CD14-positive monocyte (primary cell): ENCODE data around the gene SETX. TPM values are rescaled to one million over a fixed set of nuclear protein-coding genes. Genes with fewer than 3 reads are reported as not detected.

Experiments used
- DNase-seq, 3 donors: peaks; one replicate each; pipeline ENCODE4 v3.0.0-alpha.2; 2011 to 2022
- H2AFZ ChIP-seq: 2 replicates; pipeline ENCODE4 v1.6.0; 2012; ENCODE audit warnings: mild to moderate bottlenecking, low read depth, low read length, inconsistent platforms; ENCODE audit not compliant: insufficient read depth, poor library complexity, severe bottlenecking
- H3K27ac ChIP-seq, 2 donors: 1 replicate in 1 of 2; 2 replicates in 1 of 2; pipeline ENCODE4 v1.5.1; 2012 to 2013; ENCODE audit warnings: low read length in 2 of 2, control low read depth in 1 of 2, inconsistent platforms in 1 of 2, low read depth in 1 of 2, mild to moderate bottlenecking in 1 of 2
- H3K27me3 ChIP-seq, 2 donors: one replicate each; pipeline versions ENCODE4 v1.6.0 to v1.6.1; 2011 to 2013; ENCODE audit warnings: low read length in 2 of 2; ENCODE audit not compliant: control insufficient read depth in 2 of 2, insufficient read depth in 2 of 2
- H3K36me3 ChIP-seq, 2 donors: replicated peaks in 1 of 2; 1 replicate in 1 of 2; 2 replicates in 1 of 2; pipeline versions ENCODE4 v1.5.1 to v1.6.1; 2012 to 2013; ENCODE audit warnings: low read length in 2 of 2, control low read depth in 1 of 2, inconsistent platforms in 1 of 2, mild to moderate bottlenecking in 1 of 2; ENCODE audit not compliant: insufficient read depth in 2 of 2, control insufficient read depth in 1 of 2
- H3K4me1 ChIP-seq, 2 donors: 1 replicate in 1 of 2; 2 replicates in 1 of 2; pipeline versions ENCODE4 v1.5.1 to v1.6.1; 2012 to 2013; ENCODE audit warnings: low read length in 2 of 2, control low read depth in 1 of 2, inconsistent platforms in 1 of 2, mild to moderate bottlenecking in 1 of 2, moderate library complexity in 1 of 2; ENCODE audit not compliant: insufficient read depth in 2 of 2, control insufficient read depth in 1 of 2
- H3K4me2 ChIP-seq: replicated peaks from 2 replicates; pipeline ENCODE3; 2012; ENCODE audit warnings: low read length, moderate library complexity, mild to moderate bottlenecking; ENCODE audit not compliant: poor library complexity, severe bottlenecking; ENCODE audit errors: extremely low read depth
- H3K4me3 ChIP-seq, 3 experiments: fragments of 200-600 bp in 1 of 3; sonication (generic) in 1 of 3; replicated peaks in 1 of 3; 1 replicate in 2 of 3; 2 replicates in 1 of 3; pipeline ENCODE4 v1.5.1; 2011 to 2013; ENCODE audit warnings: low read length in 3 of 3, mild to moderate bottlenecking in 3 of 3, control low read depth in 2 of 3, low read depth in 2 of 3, inconsistent platforms in 1 of 3, moderate library complexity in 1 of 3
- H3K79me2 ChIP-seq: 2 replicates; pipeline ENCODE4 v1.6.0; 2012; ENCODE audit warnings: mild to moderate bottlenecking, control low read depth, inconsistent platforms, low read length, moderate library complexity; ENCODE audit not compliant: insufficient read depth
- H3K9ac ChIP-seq: 2 replicates; pipeline ENCODE4 v1.6.0; 2017; ENCODE audit warnings: low read length, mild to moderate bottlenecking; ENCODE audit not compliant: insufficient read depth, poor library complexity, severe bottlenecking
- H3K9me3 ChIP-seq, 2 donors: replicated peaks in 1 of 2; 1 replicate in 1 of 2; 2 replicates in 1 of 2; pipeline versions ENCODE4 v1.5.1 to v1.6.1; 2012 to 2013; ENCODE audit warnings: low read length in 2 of 2, control low read depth in 1 of 2; ENCODE audit not compliant: control insufficient read depth in 1 of 2, insufficient read depth in 1 of 2
- H4K20me1 ChIP-seq: 2 replicates; pipeline ENCODE4 v1.6.0; 2012; ENCODE audit warnings: mild to moderate bottlenecking, low read length, control low read depth, moderate library complexity; ENCODE audit not compliant: insufficient read depth
- H3K27ac Mint-ChIP-seq, 7 donors: one replicate each; pipeline ENCODE4 v1.8.0; 2020; ENCODE audit warnings: mild to moderate bottlenecking in 7 of 7, mixed read lengths in 7 of 7, moderate library complexity in 6 of 7, inconsistent platforms in 2 of 7
- H3K27me3 Mint-ChIP-seq, 3 donors: one replicate each; pipeline ENCODE4 v1.8.0; 2021 to 2022; ENCODE audit warnings: low read depth in 3 of 3, mild to moderate bottlenecking in 3 of 3, mixed read lengths in 3 of 3, moderate library complexity in 3 of 3, inconsistent platforms in 1 of 3
- H3K36me3 Mint-ChIP-seq, 2 donors: one replicate each; pipeline ENCODE4 v1.8.0; 2020; ENCODE audit warnings: mixed read lengths in 2 of 2, inconsistent platforms in 1 of 2, mild to moderate bottlenecking in 1 of 2
- H3K4me1 Mint-ChIP-seq: one replicate; pipeline ENCODE4 v1.8.0; 2020; ENCODE audit warnings: mild to moderate bottlenecking, mixed read lengths
- H3K4me3 Mint-ChIP-seq, 2 donors: one replicate each; pipeline ENCODE4 v1.8.0; 2020; ENCODE audit warnings: mild to moderate bottlenecking in 2 of 2, mixed read lengths in 2 of 2, moderate library complexity in 1 of 2
- H3K9me3 Mint-ChIP-seq, 7 donors: one replicate each; pipeline ENCODE4 v1.8.0; 2020 to 2022; ENCODE audit warnings: mixed read lengths in 7 of 7, mild to moderate bottlenecking in 6 of 7, moderate library complexity in 6 of 7, inconsistent platforms in 2 of 7
- CTCF ChIP-seq: fragments of 200-600 bp; IDR thresholded peaks from one replicate; pipeline ENCODE4 v1.8.0; 2022; ENCODE audit warnings: antibody characterized with exemption, mild to moderate bottlenecking
- WGBS: methylation state at CpG from one replicate; pipeline ENCODE4 v1.1.5; 2013; ENCODE audit warnings: missing lambda C conversion rate; ENCODE audit not compliant: insufficient coverage; 5-methylcytosine and 5-hydroxymethylcytosine counted together
- intact Hi-C, 2 donors: fragments of 100-400 bp; cut with micrococcal nuclease; formaldehyde crosslinking; loops; one replicate each; pipeline versions ENCODE4 v1.15.0 to v1.15.1; 2023
- polyA plus RNA-seq, 3 donors: library from polyadenylated mRNA; depleted of rRNA in 1 of 3; unstranded in 2 of 3; stranded (reverse) in 1 of 3; fragments of 300-500 nt in 2 of 3; fragments of >200 nt in 1 of 3; fragmentation: Illumina TruSeq in 2 of 3; gene quantifications; 1 replicate in 2 of 3; 2 replicates in 1 of 3; pipeline ENCODE4 v1.2.3, GENCODE V29; 2012 to 2021

SETX gene
- polyA plus RNA-seq, 3 donors = 18.4 to 31.7 (median 24.2) TPM

DNA sequence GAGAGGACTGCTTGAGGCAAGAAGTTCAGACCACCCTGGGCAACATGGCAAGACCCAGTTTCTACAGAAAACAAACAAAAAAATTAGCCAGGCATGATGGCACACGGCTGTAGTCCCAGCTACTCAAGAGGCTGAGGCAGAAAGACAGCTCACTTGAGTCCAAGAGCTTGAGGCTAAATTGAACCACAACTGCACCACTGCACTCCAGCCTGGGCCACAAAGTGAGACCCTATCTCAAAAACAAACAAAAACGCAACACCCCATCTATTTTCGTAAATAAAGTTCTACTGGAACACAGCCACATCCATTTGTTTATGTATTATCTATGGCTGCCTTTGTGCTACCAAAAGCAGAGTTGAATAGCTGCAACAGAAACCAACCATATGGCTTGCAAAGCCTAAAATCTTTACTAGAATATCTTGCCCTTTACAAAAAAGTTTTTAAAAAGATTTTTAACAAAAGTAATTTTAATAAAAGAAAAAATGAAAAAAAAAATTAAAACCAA is 67.5 kb downstream of the SETX start:
- Histone ChIP-seq H2AFZ (no peak overlapping the region), H3K4me3 (no peak overlapping the region), H3K36me3 (peaks cover 79 to 97% of the 10 kb centered on the region in 2 donors), H3K9me3 (no peaks in the 10 kb centered on the region), H3K4me2 (no peak overlapping the region), H3K4me1 (no peaks in the 10 kb centered on the region), H3K27ac (no peak overlapping the region), H3K27me3 (no peaks in the 10 kb centered on the region), H3K9ac (no peak overlapping the region), H4K20me1 (peaks cover 97% of the 10 kb centered on the region), H3K79me2 (peaks cover 4% of the 10 kb centered on the region)
- DNase-seq = no peak
- Mint-ChIP-seq H3K36me3 (peaks cover 66 to 97% of the 10 kb centered on the region in 2 donors), H3K27ac (peak overlapping the region in 2 of 7 donors; percentile 21 to 25), H3K4me3 (no peak overlapping the region), H3K27me3 (no peaks in the 10 kb centered on the region), H3K4me1 (no peaks in the 10 kb centered on the region), H3K9me3 (no peaks in the 10 kb centered on the region)
- WGBS = 100% methylated on average over 3 of the region's 3 CpGs
- intact Hi-C loops = loop anchor here in 1 of 2 donors (10.0 kb wide), 2 partner anchors 47 to 1143 kb away; no protein-coding TSS in a partner anchor
- TF ChIP-seq CTCF = no peak

GRCh38 chr9:132283863-132284262 is 70.9 kb downstream of the SETX start:
- 100% methylated on average over 2 of the region's 7 CpGs for WGBS

More at GRCh38 chr9:132283863-132284262, 70.9 kb downstream of the SETX start:
- no peaks in the 10 kb centered on the region for H3K27me3 ChIP-seq
- DNase-seq = no peak
- peak overlapping the region in 2 of 7 donors; percentile 42 to 68 for H3K27ac Mint-ChIP-seq
- TF ChIP-seq CTCF = no peak
- H3K9ac ChIP-seq = no peak overlapping the region
- H3K9me3 Mint-ChIP-seq = no peaks in the 10 kb centered on the region
- no peak overlapping the region for H3K4me2 ChIP-seq
- peaks cover 96% of the 10 kb centered on the region for H4K20me1 ChIP-seq
- intact Hi-C loops = loop anchor here in 1 of 2 donors (10.0 kb wide), 2 partner anchors 51 to 1139 kb away; no protein-coding TSS in a partner anchor
- no peaks in the 10 kb centered on the region for H3K4me1 Mint-ChIP-seq
- no peaks in the 10 kb centered on the region for H3K4me1 ChIP-seq
- H3K27ac ChIP-seq = no peak overlapping the region
- H3K9me3 ChIP-seq = no peaks in the 10 kb centered on the region
- H3K4me3 Mint-ChIP-seq = no peak overlapping the region
- peaks cover 98 to 99% of the 10 kb centered on the region in 2 donors for H3K36me3 ChIP-seq
- H3K36me3 Mint-ChIP-seq = peaks cover 85 to 100% of the 10 kb centered on the region in 2 donors
- H3K4me3 ChIP-seq = no peak overlapping the region
- no peaks in the 10 kb centered on the region for H3K27me3 Mint-ChIP-seq
- no peak overlapping the region for H2AFZ ChIP-seq
- no peaks in the 10 kb centered on the region for H3K79me2 ChIP-seq
